ENCODE results near the gene TICRR.
"Not testable (repeated sequence)": the region's sequence is repeated elsewhere in the genome, so short reads cannot be mapped to it uniquely, and the experiment has no call there.

TICRR gene

GRCh38 chr15:89559769-89560264, 15.5 kb upstream of the TICRR start:
- in situ Hi-C loops (cut with MboI; ENCODE audit: low sequenced_read_pairs): no loop called here

- in situ Hi-C loops (cut with MboI; ENCODE audit: low sequenced_read_pairs): no loop called here
Measured at GRCh38 chr15:89566181-89566580, 9.1 kb upstream of the TICRR start.

GRCh38 chr15:89566621-89567294, 8.5 kb upstream of the TICRR start:
- in situ Hi-C loops (cut with MboI; ENCODE audit: low sequenced_read_pairs): no loop called here

GRCh38 chr15:89569090-89569745, 6.1 kb upstream of the TICRR start:
- in situ Hi-C loops (cut with MboI; ENCODE audit: low sequenced_read_pairs): no loop called here

- in situ Hi-C loops (cut with MboI; ENCODE audit: low sequenced_read_pairs): no loop called here
Measured at GRCh38 chr15:89575656-89576416, 567 bp downstream of the TICRR start.

GRCh38 chr15:89576417-89576773, 1.1 kb downstream of the TICRR start:
- in situ Hi-C loops (cut with MboI; ENCODE audit: low sequenced_read_pairs): no loop called here

- in situ Hi-C loops (cut with MboI; ENCODE audit: low sequenced_read_pairs): no loop called here
Measured at GRCh38 chr15:89577776-89578115, 2.5 kb downstream of the TICRR start.

GRCh38 chr15:89578146-89578545, 2.9 kb downstream of the TICRR start:
- in situ Hi-C loops (cut with MboI; ENCODE audit: low sequenced_read_pairs): no loop called here

- in situ Hi-C loops (cut with MboI; ENCODE audit: low sequenced_read_pairs): not testable (repeated sequence)
Measured at GRCh38 chr15:89580747-89581146, 5.5 kb downstream of the TICRR start.

GRCh38 chr15:89586651-89587050, 11.4 kb downstream of the TICRR start:
- in situ Hi-C loops (cut with MboI; ENCODE audit: low sequenced_read_pairs): no loop called here

GRCh38 chr15:89587955-89588354, 12.7 kb downstream of the TICRR start:
- in situ Hi-C loops (cut with MboI; ENCODE audit: low sequenced_read_pairs): no loop called here

GRCh38 chr15:89591834-89592233, 16.6 kb downstream of the TICRR start:
- in situ Hi-C loops (cut with MboI; ENCODE audit: low sequenced_read_pairs): no loop called here

- in situ Hi-C loops (cut with MboI; ENCODE audit: low sequenced_read_pairs): no loop called here
Measured at GRCh38 chr15:89593018-89593417, 17.7 kb downstream of the TICRR start.

GRCh38 chr15:89599021-89599420, 23.8 kb downstream of the TICRR start:
- in situ Hi-C loops (cut with MboI; ENCODE audit: low sequenced_read_pairs): no loop called here

GRCh38 chr15:89611317-89611716, 36.0 kb downstream of the TICRR start:
- in situ Hi-C loops (cut with MboI; ENCODE audit: low sequenced_read_pairs): no loop called here

GRCh38 chr15:89613031-89613430, 37.8 kb downstream of the TICRR start:
- in situ Hi-C loops (cut with MboI; ENCODE audit: low sequenced_read_pairs): no loop called here

GRCh38 chr15:89614164-89614563, 38.9 kb downstream of the TICRR start:
- in situ Hi-C loops (cut with MboI; ENCODE audit: low sequenced_read_pairs): no loop called here

- in situ Hi-C loops (cut with MboI; ENCODE audit: low sequenced_read_pairs): no loop called here
Measured at GRCh38 chr15:89615135-89615534, 39.9 kb downstream of the TICRR start.

GRCh38 chr15:89616228-89616627, 41.0 kb downstream of the TICRR start:
- in situ Hi-C loops (cut with MboI; ENCODE audit: low sequenced_read_pairs): no loop called here

GRCh38 chr15:89621547-89621946, 46.3 kb downstream of the TICRR start:
- in situ Hi-C loops (cut with MboI; ENCODE audit: low sequenced_read_pairs): no loop called here

- in situ Hi-C loops (cut with MboI; ENCODE audit: low sequenced_read_pairs): no loop called here
Measured at GRCh38 chr15:89623165-89623564, 47.9 kb downstream of the TICRR start.

- in situ Hi-C loops (cut with MboI; ENCODE audit: low sequenced_read_pairs): no loop called here
Measured at GRCh38 chr15:89625716-89626115, 50.4 kb downstream of the TICRR start.

Data from HL-60/S4 treated with retinoic acid at 250 ng/mL for 4 days and 3 days (cell line).